Activated T-helper 9 cell treated with anti-CD3 and anti-CD28 coated beads, Interleukin-2, amount 50 U/mL, for 16 hours (primary cell): ENCODE data around the gene CTBP1.

ENCODE experiments used
- DNase-seq: peaks from one replicate; pipeline ENCODE4 v3.0.0-alpha.2; 2020; ENCODE audit warnings: low read depth

Gene CTBP1

GRCh38 chr4:1249731-1250526, 999 bp upstream of the CTBP1 start:
- DNase-seq = peak; percentile 46

- DNase-seq = peak; percentile 77
Observed at GRCh38 chr4:1249148-1249730, 309 bp upstream of the CTBP1 start.

GRCh38 chr4:1247864-1248244, 1.1 kb downstream of the CTBP1 start:
- no peak for DNase-seq

GRCh38 chr4:1246901-1247863, 1.7 kb downstream of the CTBP1 start:
- DNase-seq = no peak

GRCh38 chr4:1246111-1246881, 2.6 kb downstream of the CTBP1 start:
- no peak for DNase-seq

- DNase-seq = no peak
Observed at GRCh38 chr4:1245481-1246051, 3.4 kb downstream of the CTBP1 start.

- DNase-seq = no peak
Observed at GRCh38 chr4:1244978-1245471, 3.9 kb downstream of the CTBP1 start.

GRCh38 chr4:1244081-1244977, 4.6 kb downstream of the CTBP1 start:
- DNase-seq = no peak

- DNase-seq = no peak
Observed at GRCh38 chr4:1243451-1244080, 5.4 kb downstream of the CTBP1 start.

GRCh38 chr4:1242506-1243450, 6.2 kb downstream of the CTBP1 start:
- DNase-seq = no peak

- no peak for DNase-seq
Observed at GRCh38 chr4:1241936-1242505, 6.9 kb downstream of the CTBP1 start.

- no peak for DNase-seq
Observed at GRCh38 chr4:1241466-1241935, 7.4 kb downstream of the CTBP1 start.

GRCh38 chr4:1240721-1241465, 8.0 kb downstream of the CTBP1 start:
- no peak for DNase-seq

GRCh38 chr4:1239950-1240307, 9.0 kb downstream of the CTBP1 start:
- DNase-seq = no peak

GRCh38 chr4:1239141-1239949, 9.6 kb downstream of the CTBP1 start:
- no peak for DNase-seq

GRCh38 chr4:1238676-1239000, 10.3 kb downstream of the CTBP1 start:
- no peak for DNase-seq
